ENCODE results near the gene SHANK3. TPM values are rescaled to one million over a fixed set of nuclear protein-coding genes. Genes with fewer than 3 reads are reported as not detected.
A peak's percentile ranks its signal among the peaks of the same experiment; 100 is the strongest.

SHANK3 gene
- total RNA-seq, 2 experiments from 2014 or later: 0.16 to 0.22 TPM

DNA sequence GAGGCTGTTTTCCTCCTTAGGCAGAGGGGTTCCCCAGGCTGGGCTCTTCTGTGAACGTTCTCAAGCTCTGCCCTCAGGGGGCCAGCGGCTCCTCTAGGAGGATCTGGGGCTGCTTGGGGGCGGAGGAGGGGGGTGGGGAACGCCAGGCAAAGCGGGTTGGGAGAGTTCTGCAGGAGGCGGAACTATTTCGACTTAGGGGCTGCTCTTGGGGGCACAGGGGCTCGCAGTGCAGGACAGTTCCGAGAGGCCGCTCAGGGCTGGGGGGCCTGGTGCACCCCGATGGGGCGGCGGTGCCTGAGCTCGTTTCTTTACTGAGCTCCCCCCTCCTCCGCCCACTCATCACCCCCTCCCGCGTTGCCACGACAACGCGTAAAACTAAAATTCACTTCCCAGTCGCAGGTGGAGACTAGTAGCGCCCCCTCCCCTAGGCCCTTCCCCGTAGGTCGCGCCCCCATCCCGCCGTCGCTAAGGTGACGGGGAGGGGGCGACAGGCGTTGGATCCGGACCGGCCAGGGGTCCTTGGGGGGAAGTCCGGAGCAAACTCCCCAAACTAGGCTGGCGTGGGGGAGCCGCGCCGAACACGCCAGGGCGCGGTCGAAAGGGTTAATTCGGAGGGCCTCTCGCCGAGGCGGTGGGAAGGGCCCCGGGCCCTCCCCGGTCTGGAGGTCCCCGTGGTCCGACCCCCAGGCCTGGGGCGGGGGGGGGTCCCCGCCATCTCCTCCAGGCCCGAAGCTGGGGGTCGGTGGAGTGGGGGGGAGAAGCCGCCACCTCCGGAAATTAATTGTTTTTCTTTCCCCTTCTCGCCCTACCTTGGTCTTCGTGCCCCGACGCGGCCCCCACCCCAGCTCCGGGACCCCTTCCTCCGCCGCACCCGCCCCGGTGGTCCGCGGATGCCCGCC, 857 bp downstream of the SHANK3 start:
- Mint-ChIP-seq H3K9me3 (no peaks in the 10 kb centered on the region), H3K4me3 (peak overlapping the region; percentile 2), H3K36me3 (ENCODE audit: low read depth) (no peaks in the 10 kb centered on the region), H3K27ac (no peak overlapping the region), H3K27me3 (peaks cover 30% of the 10 kb centered on the region), H3K4me1 (ENCODE audit: low read depth) (peaks cover 9% of the 10 kb centered on the region)
- no peak for TF ChIP-seq CTCF (IDR thresholded peaks at IDR 0.05)
- intact Hi-C loops (cut with micrococcal nuclease): no loop called here
- no peak for ATAC-seq
- peak; percentile 40 for DNase-seq
- ChIA-PET CTCF (interaction anchor here (1.0 kb wide), 1 partner anchor 53 kb away, joined by 3 read pairs; no protein-coding TSS in a partner anchor), POLR2A (no interaction called here)

DNA sequence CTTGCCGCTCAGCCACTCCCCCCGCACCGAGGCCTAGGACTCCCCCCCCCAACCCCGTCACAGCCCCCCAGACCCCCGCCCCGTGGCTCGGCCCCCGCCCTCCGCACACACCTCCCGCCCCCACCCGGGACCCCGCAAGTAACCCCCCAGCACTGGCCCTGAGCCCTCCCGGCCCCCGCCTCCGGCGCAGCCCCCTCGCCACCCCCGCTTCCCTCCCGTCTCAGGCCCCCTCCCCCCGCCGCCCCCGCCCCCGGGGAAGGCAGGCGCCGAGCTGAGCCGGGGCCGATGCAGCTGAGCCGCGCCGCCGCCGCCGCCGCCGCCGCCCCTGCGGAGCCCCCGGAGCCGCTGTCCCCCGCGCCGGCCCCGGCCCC, 1.5 kb downstream of the SHANK3 start:
- DNase-seq (peak; percentile 22), ATAC-seq (no peak)
- Mint-ChIP-seq H3K27ac (no peak overlapping the region), H3K27me3 (peaks cover 30% of the 10 kb centered on the region), H3K9me3 (no peaks in the 10 kb centered on the region), H3K4me3 (no peak overlapping the region), H3K4me1 (ENCODE audit: low read depth) (peaks cover 9% of the 10 kb centered on the region), H3K36me3 (ENCODE audit: low read depth) (no peaks in the 10 kb centered on the region)
- CTCF ChIA-PET: no interaction called here
- intact Hi-C loops (cut with micrococcal nuclease): no loop called here
- POLR2A ChIA-PET: no interaction called here
- TF ChIP-seq CTCF (IDR thresholded peaks at IDR 0.05): no peak

DNA sequence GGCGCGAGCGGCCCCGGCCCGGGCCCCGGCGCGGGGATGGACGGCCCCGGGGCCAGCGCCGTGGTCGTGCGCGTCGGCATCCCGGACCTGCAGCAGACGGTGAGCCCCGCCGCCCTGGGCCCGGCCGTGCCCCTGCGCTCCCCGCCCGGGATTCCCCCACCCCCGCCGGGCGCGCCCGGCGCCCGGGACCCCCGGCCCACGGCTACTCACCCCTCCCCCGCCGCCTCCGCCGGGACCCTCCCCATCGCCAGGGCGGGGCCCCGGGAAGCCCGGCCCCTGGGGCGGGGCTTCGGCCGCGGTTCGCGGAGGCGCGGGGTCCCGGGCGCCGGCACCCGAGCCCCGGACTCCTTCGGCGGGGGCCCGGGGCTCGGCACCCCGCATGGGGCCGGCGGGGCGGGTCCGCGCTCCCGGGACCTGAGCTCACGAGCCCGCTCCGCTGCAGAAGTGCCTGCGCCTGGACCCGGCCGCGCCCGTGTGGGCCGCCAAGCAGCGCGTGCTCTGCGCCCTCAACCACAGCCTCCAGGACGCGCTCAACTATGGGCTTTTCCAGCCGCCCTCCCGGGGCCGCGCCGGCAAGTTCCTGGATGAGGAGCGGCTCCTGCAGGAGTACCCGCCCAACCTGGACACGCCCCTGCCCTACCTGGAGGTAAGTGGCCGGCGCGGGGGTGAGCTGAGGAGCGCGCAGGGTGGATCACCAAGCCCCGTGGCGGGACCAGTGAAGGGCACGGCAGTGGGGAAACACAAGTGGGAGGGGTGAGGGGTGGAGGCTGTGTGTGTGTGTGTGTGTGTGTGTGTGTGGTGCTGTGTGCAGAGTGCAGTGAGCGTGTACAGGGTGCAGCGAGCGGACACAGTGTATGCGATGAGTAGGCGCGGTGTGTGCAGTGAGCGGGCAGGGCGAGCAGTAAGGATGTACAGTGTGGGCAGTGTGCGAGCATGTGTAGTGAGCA, 2.3 kb downstream of the SHANK3 start:
- peak; percentile 42 for ATAC-seq
- no peak for TF ChIP-seq CTCF (IDR thresholded peaks at IDR 0.05)
- peaks cover 9% of the 10 kb centered on the region for H3K4me1 Mint-ChIP-seq (ENCODE audit: low read depth)
- peak overlapping the region; percentile 33 for H3K4me3 Mint-ChIP-seq
- no peaks in the 10 kb centered on the region for H3K36me3 Mint-ChIP-seq (ENCODE audit: low read depth)
- ChIA-PET CTCF (no interaction called here), POLR2A (no interaction called here)
- no peak overlapping the region for H3K27ac Mint-ChIP-seq
- intact Hi-C loops (cut with micrococcal nuclease): no loop called here
- H3K9me3 Mint-ChIP-seq: no peaks in the 10 kb centered on the region
- peak; percentile 23 for DNase-seq
- peaks cover 30% of the 10 kb centered on the region for H3K27me3 Mint-ChIP-seq

- peak; percentile 6 for ATAC-seq
- no peak for TF ChIP-seq CTCF (IDR thresholded peaks at IDR 0.05)
- ChIA-PET CTCF (no interaction called here), POLR2A (interaction anchor here (1.5 kb wide), 1 partner anchor 10 kb away, joined by 3 read pairs; no protein-coding TSS in a partner anchor)
- intact Hi-C loops (cut with micrococcal nuclease): no loop called here
- Mint-ChIP-seq H3K36me3 (ENCODE audit: low read depth) (no peaks in the 10 kb centered on the region), H3K9me3 (no peaks in the 10 kb centered on the region), H3K27ac (no peak overlapping the region), H3K27me3 (peaks cover 28% of the 10 kb centered on the region), H3K4me3 (peak overlapping the region; percentile 33), H3K4me1 (ENCODE audit: low read depth) (peaks cover 9% of the 10 kb centered on the region)
- DNase-seq: no peak
Measured at GRCh38 chr22:50675553-50676179, 3.0 kb downstream of the SHANK3 start.
